Neural progenitor cell (in vitro differentiated cells): ENCODE measurements around the gene CNTNAP2. TPM values are rescaled to one million over a fixed set of nuclear protein-coding genes. Genes with fewer than 3 reads are reported as not detected.

Source experiments
- DNase-seq: peaks from one replicate; pipeline ENCODE4 v3.0.0-alpha.2; 2016; ENCODE audit warnings: low spot score
- H2AFZ ChIP-seq: fragments of 200-600 bp; sonication (generic); replicated peaks from 2 replicates; pipeline ENCODE4 v1.6.1; 2016; ENCODE audit warnings: antibody characterized with exemption
- H3F3A ChIP-seq: fragments of 200-600 bp; sonication (generic); 2 replicates; pipeline ENCODE4 v1.6.1; 2016; ENCODE audit warnings: antibody characterized with exemption, low read depth
- H3K27ac ChIP-seq: fragments of 200-600 bp; sonication (generic); 2 replicates; pipeline ENCODE4 v1.5.1; 2016; ENCODE audit warnings: mild to moderate bottlenecking
- H3K27me3 ChIP-seq: fragments of 200-600 bp; sonication (generic); 2 replicates; pipeline ENCODE4 v1.6.1; 2016; ENCODE audit warnings: mild to moderate bottlenecking, moderate library complexity
- H3K36me3 ChIP-seq: fragments of 200-600 bp; sonication (generic); 2 replicates; pipeline ENCODE4 v1.5.1; 2016
- H3K4me1 ChIP-seq: fragments of 200-600 bp; sonication (generic); 2 replicates; pipeline ENCODE4 v1.6.1; 2016; ENCODE audit warnings: mixed run types
- H3K4me2 ChIP-seq: fragments of 200-600 bp; sonication (generic); 2 replicates; pipeline ENCODE4 v1.6.1; 2016
- H3K4me3 ChIP-seq: fragments of 200-600 bp; sonication (generic); 2 replicates; pipeline ENCODE4 v1.5.1; 2016
- H3K79me2 ChIP-seq: fragments of 200-600 bp; sonication (generic); 2 replicates; pipeline ENCODE4 v1.6.1; 2016; ENCODE audit warnings: low read depth
- H3K9ac ChIP-seq: fragments of 200-600 bp; sonication (generic); 2 replicates; pipeline ENCODE4 v1.6.1; 2016
- H3K9me3 ChIP-seq: fragments of 200-600 bp; sonication (generic); 2 replicates; pipeline ENCODE4 v1.5.1; 2016; ENCODE audit warnings: low read depth
- H4K20me1 ChIP-seq: fragments of 200-600 bp; sonication (generic); 2 replicates; pipeline ENCODE4 v1.6.1; 2016; ENCODE audit warnings: low read depth
- H3K27ac Mint-ChIP-seq: 3 replicates; pipeline ENCODE4 v1.8.0; 2021; ENCODE audit warnings: mixed read lengths
- H3K27me3 Mint-ChIP-seq: 2 replicates; pipeline ENCODE4 v1.8.0; 2022; ENCODE audit warnings: low read depth, mild to moderate bottlenecking, inconsistent platforms, moderate library complexity, mixed read lengths; ENCODE audit not compliant: insufficient read depth
- H3K36me3 Mint-ChIP-seq: 3 replicates; pipeline ENCODE4 v1.8.0; 2021; ENCODE audit warnings: mixed read lengths
- H3K4me1 Mint-ChIP-seq: 3 replicates; pipeline ENCODE4 v1.8.0; 2021; ENCODE audit warnings: mixed read lengths
- H3K4me3 Mint-ChIP-seq: 3 replicates; pipeline ENCODE4 v1.8.0; 2021; ENCODE audit warnings: mild to moderate bottlenecking, moderate library complexity, mixed read lengths
- H3K9me3 Mint-ChIP-seq: 3 replicates; pipeline ENCODE4 v1.8.0; 2020; ENCODE audit warnings: mixed read lengths
- EZH2 ChIP-seq: fragments of 200-600 bp; sonication (generic); IDR thresholded peaks from 2 replicates; pipeline ENCODE4 v1.6.1; 2017; ENCODE audit warnings: antibody characterized with exemption, mild to moderate bottlenecking, moderate library complexity
- EZH2phosphoT487 ChIP-seq: fragments of 200-600 bp; sonication (generic); IDR thresholded peaks from 2 replicates; pipeline ENCODE4 v1.6.1; 2017; ENCODE audit warnings: antibody characterized with exemption
- total RNA-seq: library from RNA; depleted of rRNA; stranded (reverse); fragments of >200 nt; gene quantifications from 2 replicates; pipeline ENCODE4 v1.2.3, GENCODE V29; 2015; ENCODE audit warnings: low replicate concordance
- TF ChIP-seq, protein P1 (sequence below): fragments of 200-600 bp; sonication (generic); IDR thresholded peaks from 2 replicates; pipeline ENCODE4 v1.5.1; 2017; ENCODE audit warnings: antibody characterized with exemption, mild to moderate bottlenecking

Gene CNTNAP2
- total RNA-seq, 1 donor from 2014 or later = 126 TPM

DNA sequence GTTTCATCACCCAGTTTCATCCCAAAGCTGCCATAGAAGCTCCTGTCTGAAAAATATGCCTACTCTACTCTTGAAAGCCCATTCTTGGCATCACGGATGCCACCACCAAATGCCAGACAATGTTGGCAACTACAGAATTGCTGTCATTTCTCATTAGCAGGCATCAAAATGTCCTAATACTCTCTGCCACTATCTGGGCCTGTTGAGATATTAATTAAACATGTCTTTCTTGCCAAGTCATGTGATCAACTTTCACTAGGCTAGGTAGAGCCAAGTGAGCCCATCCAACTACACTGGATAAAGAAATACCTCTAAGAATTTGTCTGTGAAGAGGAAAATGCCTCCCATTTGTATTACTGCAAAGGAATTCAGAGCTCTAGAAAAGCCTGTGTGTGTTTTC lies 1380.6 kb downstream of the CNTNAP2 start:
- no peak overlapping the region for H3K9ac ChIP-seq
- Mint-ChIP-seq H3K4me3 (no peak overlapping the region), H3K27me3 (peaks cover 5% of the 10 kb centered on the region), H3K4me1 (no peaks in the 10 kb centered on the region), H3K27ac (no peak overlapping the region), H3K36me3 (no peaks in the 10 kb centered on the region), H3K9me3 (peaks cover 13% of the 10 kb centered on the region)
- TF ChIP-seq, protein P1, sequence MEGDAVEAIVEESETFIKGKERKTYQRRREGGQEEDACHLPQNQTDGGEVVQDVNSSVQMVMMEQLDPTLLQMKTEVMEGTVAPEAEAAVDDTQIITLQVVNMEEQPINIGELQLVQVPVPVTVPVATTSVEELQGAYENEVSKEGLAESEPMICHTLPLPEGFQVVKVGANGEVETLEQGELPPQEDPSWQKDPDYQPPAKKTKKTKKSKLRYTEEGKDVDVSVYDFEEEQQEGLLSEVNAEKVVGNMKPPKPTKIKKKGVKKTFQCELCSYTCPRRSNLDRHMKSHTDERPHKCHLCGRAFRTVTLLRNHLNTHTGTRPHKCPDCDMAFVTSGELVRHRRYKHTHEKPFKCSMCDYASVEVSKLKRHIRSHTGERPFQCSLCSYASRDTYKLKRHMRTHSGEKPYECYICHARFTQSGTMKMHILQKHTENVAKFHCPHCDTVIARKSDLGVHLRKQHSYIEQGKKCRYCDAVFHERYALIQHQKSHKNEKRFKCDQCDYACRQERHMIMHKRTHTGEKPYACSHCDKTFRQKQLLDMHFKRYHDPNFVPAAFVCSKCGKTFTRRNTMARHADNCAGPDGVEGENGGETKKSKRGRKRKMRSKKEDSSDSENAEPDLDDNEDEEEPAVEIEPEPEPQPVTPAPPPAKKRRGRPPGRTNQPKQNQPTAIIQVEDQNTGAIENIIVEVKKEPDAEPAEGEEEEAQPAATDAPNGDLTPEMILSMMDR = no peak
- TF ChIP-seq EZH2phosphoT487 = no peak
- TF ChIP-seq EZH2 = no peak
- no peaks in the 10 kb centered on the region for H3K36me3 ChIP-seq
- no peaks in the 10 kb centered on the region for H3K4me1 ChIP-seq
- DNase-seq = no peak
- H3K27ac ChIP-seq = no peak overlapping the region
- H3K9me3 ChIP-seq = no peaks in the 10 kb centered on the region
- H3F3A ChIP-seq = no peaks in the 10 kb centered on the region
- no peak overlapping the region for H2AFZ ChIP-seq
- no peak overlapping the region for H3K4me2 ChIP-seq
- H3K79me2 ChIP-seq = no peaks in the 10 kb centered on the region
- H4K20me1 ChIP-seq = no peaks in the 10 kb centered on the region
- no peak overlapping the region for H3K4me3 ChIP-seq
- no peaks in the 10 kb centered on the region for H3K27me3 ChIP-seq

DNA sequence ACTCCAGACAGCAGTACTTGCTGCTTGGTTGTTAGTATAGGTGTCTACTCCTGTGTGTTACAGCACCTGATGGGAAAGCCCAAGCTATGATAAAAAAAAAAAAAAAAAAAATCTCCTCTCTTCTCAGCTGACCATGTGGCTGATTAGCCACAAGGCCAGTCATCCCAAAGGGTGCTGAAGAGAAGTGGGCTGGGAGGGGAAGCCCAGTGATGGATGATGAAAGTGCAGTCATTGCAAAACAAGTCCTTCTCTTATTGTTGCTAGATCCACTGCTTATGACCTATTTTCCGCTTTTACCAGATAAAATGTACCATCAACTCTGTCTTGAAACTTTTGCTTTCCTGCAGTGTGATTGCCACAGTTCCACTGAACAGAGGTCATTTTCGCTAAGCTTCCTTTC lies 1381.5 kb downstream of the CNTNAP2 start:
- peaks cover 5% of the 10 kb centered on the region for H3K27me3 Mint-ChIP-seq
- TF ChIP-seq EZH2 = no peak

DNA sequence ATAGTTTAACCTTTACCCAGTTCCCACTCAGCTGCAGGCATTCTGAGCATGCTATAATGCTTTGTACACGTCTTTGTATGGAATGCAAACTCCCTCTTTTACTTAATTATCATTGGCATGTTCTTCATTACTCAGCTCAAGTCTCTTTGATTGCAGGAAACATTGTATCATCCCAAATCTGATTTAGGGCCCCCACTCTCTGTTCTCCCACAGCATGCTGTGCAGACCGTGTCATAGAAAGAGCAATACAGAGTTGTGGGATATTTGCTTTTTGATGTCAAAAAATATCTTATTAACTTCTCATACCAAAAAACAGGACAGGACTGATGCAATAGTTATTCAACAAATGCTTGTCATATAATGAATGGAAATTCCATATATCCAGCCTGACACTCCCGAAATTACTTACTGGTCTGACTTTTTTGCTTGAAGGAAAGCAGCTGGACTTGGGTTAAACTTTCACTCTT lies 1392.5 kb downstream of the CNTNAP2 start:
- no peaks in the 10 kb centered on the region for H3K27me3 ChIP-seq
- H3K27ac ChIP-seq = no peak overlapping the region
- H3K4me3 ChIP-seq = no peak overlapping the region
- no peaks in the 10 kb centered on the region for H3K79me2 ChIP-seq
- H2AFZ ChIP-seq = no peak overlapping the region
- Mint-ChIP-seq H3K27ac (no peak overlapping the region), H3K4me3 (no peak overlapping the region), H3K27me3 (no peaks in the 10 kb centered on the region), H3K36me3 (no peaks in the 10 kb centered on the region), H3K9me3 (peaks cover 4% of the 10 kb centered on the region), H3K4me1 (peaks cover 9% of the 10 kb centered on the region)
- TF ChIP-seq, protein P1 = no peak
- TF ChIP-seq EZH2phosphoT487 = no peak
- TF ChIP-seq EZH2 = no peak
- H3K9me3 ChIP-seq = no peaks in the 10 kb centered on the region
- H3K9ac ChIP-seq = no peak overlapping the region
- no peaks in the 10 kb centered on the region for H3F3A ChIP-seq
- no peaks in the 10 kb centered on the region for H3K36me3 ChIP-seq
- H4K20me1 ChIP-seq = no peaks in the 10 kb centered on the region
- H3K4me1 ChIP-seq = no peaks in the 10 kb centered on the region
- DNase-seq = no peak
- no peak overlapping the region for H3K4me2 ChIP-seq

More for the DNA sequence above, 1381.5 kb downstream of the CNTNAP2 start:
- Mint-ChIP-seq H3K36me3 (no peaks in the 10 kb centered on the region), H3K9me3 (peaks cover 13% of the 10 kb centered on the region), H3K27ac (no peak overlapping the region), H3K4me3 (no peak overlapping the region), H3K4me1 (no peaks in the 10 kb centered on the region)
- no peaks in the 10 kb centered on the region for H3K27me3 ChIP-seq
- no peaks in the 10 kb centered on the region for H3K4me1 ChIP-seq
- H2AFZ ChIP-seq = no peak overlapping the region
- no peak overlapping the region for H3K4me3 ChIP-seq
- no peaks in the 10 kb centered on the region for H4K20me1 ChIP-seq
- no peak overlapping the region for H3K9ac ChIP-seq
- no peak overlapping the region for H3K4me2 ChIP-seq
- DNase-seq = no peak
- H3K9me3 ChIP-seq = no peaks in the 10 kb centered on the region
- no peak overlapping the region for H3K27ac ChIP-seq
- no peaks in the 10 kb centered on the region for H3K36me3 ChIP-seq
- H3K79me2 ChIP-seq = no peaks in the 10 kb centered on the region
- no peaks in the 10 kb centered on the region for H3F3A ChIP-seq

DNA sequence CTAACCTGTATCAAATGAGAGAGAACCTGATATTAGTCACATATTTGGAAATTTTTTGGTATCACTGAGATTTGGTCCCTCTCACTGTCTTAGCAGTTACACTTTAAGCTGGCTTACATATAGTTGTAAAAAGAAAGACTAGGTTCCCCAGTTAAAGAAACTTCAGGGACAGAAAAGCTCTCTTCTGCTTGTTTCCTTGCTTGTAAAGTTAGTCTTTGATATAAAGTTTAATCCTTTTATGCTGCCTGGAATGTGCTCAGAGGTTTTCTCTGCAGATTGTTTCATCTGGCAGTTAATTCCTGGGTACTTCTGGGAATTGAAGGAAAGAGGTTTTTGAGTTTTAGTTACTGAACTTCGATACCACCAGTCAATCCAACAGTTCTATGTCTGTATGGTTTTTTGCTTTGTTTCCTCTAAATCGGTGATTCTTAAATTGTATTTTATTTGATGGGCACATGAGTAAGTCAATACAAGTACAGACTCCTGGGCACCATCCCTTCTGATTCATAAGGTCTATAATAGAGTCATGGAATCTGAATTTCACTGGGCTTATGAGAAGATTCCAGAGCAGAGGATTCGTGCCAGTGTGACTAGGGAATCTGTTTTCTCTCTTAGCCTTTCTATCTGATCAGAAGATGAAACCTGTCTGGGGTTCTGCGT lies 1393.1 kb downstream of the CNTNAP2 start:
- H3F3A ChIP-seq = no peaks in the 10 kb centered on the region
- no peaks in the 10 kb centered on the region for H3K9me3 ChIP-seq
- no peak overlapping the region for H2AFZ ChIP-seq
- DNase-seq = no peak
- Mint-ChIP-seq H3K36me3 (no peaks in the 10 kb centered on the region), H3K27ac (no peak overlapping the region), H3K27me3 (no peaks in the 10 kb centered on the region), H3K9me3 (peaks cover 4% of the 10 kb centered on the region), H3K4me1 (peaks cover 9% of the 10 kb centered on the region), H3K4me3 (no peak overlapping the region)
- H3K27me3 ChIP-seq = no peaks in the 10 kb centered on the region
- H3K27ac ChIP-seq = no peak overlapping the region
- no peak for TF ChIP-seq EZH2
- TF ChIP-seq, protein P1 = no peak
- no peak for TF ChIP-seq EZH2phosphoT487
- H3K4me2 ChIP-seq = no peak overlapping the region
- no peaks in the 10 kb centered on the region for H3K79me2 ChIP-seq
- no peaks in the 10 kb centered on the region for H3K36me3 ChIP-seq
- H4K20me1 ChIP-seq = no peaks in the 10 kb centered on the region
- H3K4me3 ChIP-seq = no peak overlapping the region
- H3K9ac ChIP-seq = no peak overlapping the region
- no peaks in the 10 kb centered on the region for H3K4me1 ChIP-seq
